Smooth muscle cell (in vitro differentiated cells): ENCODE measurements around the gene KIF1A. TPM values are rescaled to one million over a fixed set of nuclear protein-coding genes. Genes with fewer than 3 reads are reported as not detected.

Experiments
- DNase-seq: peaks from one replicate; lab custom pipeline; 2025; ENCODE audit not compliant: unreplicated experiment; lab: John Stamatoyannopoulos, UW
- H2AFZ ChIP-seq: fragments of 200-600 bp; sonication (generic); 2 replicates; pipeline ENCODE4 v1.6.0; 2016; ENCODE audit warnings: antibody characterized with exemption, low read depth, mild to moderate bottlenecking
- H3F3A ChIP-seq: fragments of 200-600 bp; sonication (generic); 2 replicates; pipeline ENCODE4 v1.6.0; 2017; ENCODE audit warnings: antibody characterized with exemption, low read depth
- H3K27ac ChIP-seq: fragments of 200-600 bp; sonication (generic); 2 replicates; pipeline ENCODE4 v1.5.1; 2016; ENCODE audit warnings: low read depth, mild to moderate bottlenecking
- H3K27me3 ChIP-seq: fragments of 200-600 bp; sonication (generic); 2 replicates; pipeline ENCODE4 v1.6.1; 2016; ENCODE audit warnings: low read depth, mild to moderate bottlenecking
- H3K36me3 ChIP-seq: fragments of 200-600 bp; sonication (generic); 2 replicates; pipeline ENCODE4 v1.5.1; 2016; ENCODE audit warnings: low read depth
- H3K4me1 ChIP-seq: fragments of 200-600 bp; sonication (generic); 2 replicates; pipeline ENCODE4 v1.5.1; 2016; ENCODE audit warnings: low read depth
- H3K4me2 ChIP-seq: fragments of 200-600 bp; sonication (generic); 2 replicates; pipeline ENCODE4 v1.6.0; 2016; ENCODE audit warnings: mild to moderate bottlenecking
- H3K4me3 ChIP-seq: fragments of 200-600 bp; sonication (generic); 2 replicates; pipeline ENCODE4 v1.5.1; 2016; ENCODE audit warnings: mild to moderate bottlenecking
- H3K79me2 ChIP-seq: fragments of 200-600 bp; sonication (generic); 2 replicates; pipeline ENCODE4 v1.6.0; 2016; ENCODE audit warnings: low read depth, mild to moderate bottlenecking
- H3K9ac ChIP-seq: fragments of 200-600 bp; sonication (generic); 2 replicates; pipeline ENCODE4 v1.6.0; 2016; ENCODE audit warnings: low read depth
- H3K9me3 ChIP-seq: fragments of 200-600 bp; sonication (generic); replicated peaks from 2 replicates; pipeline ENCODE4 v1.5.1; 2016; ENCODE audit warnings: low read depth
- H4K20me1 ChIP-seq: fragments of 200-600 bp; sonication (generic); 2 replicates; pipeline ENCODE4 v1.6.0; 2016; ENCODE audit warnings: low read depth
- CTCF ChIP-seq: fragments of 200-600 bp; sonication (generic); IDR thresholded peaks from 2 replicates; pipeline ENCODE4 v1.5.1; 2017; ENCODE audit warnings: borderline replicate concordance, mild to moderate bottlenecking, antibody characterized with exemption; ENCODE audit not compliant: insufficient read depth, poor library complexity, severe bottlenecking
- WGBS: methylation state at CpG from one replicate; pipeline ENCODE4 v1.1.7; 2016; ENCODE audit warnings: low lambda C conversion rate; 5-methylcytosine and 5-hydroxymethylcytosine counted together
- polyA plus RNA-seq: library from polyadenylated mRNA; unstranded; fragments of >200 nt; fragmentation: Nextera tagmentation; extraction: Ambion mirVana; gene quantifications from 2 replicates; pipeline ENCODE4 v1.2.1, GENCODE V29; 2016
- total RNA-seq: library from RNA; depleted of rRNA; stranded (reverse); fragments of >200 nt; gene quantifications from 2 replicates; pipeline ENCODE4 v1.2.3, GENCODE V29; 2014

The KIF1A gene
- total and polyA plus RNA-seq, 2 experiments from 2014 or later, result 4.6 to 8.4 TPM

GRCh38 chr2:240803191-240803590 is 16.8 kb downstream of the KIF1A start:
- no peak for TF ChIP-seq CTCF
- no peaks in the 10 kb centered on the region for H4K20me1 ChIP-seq
- no peak overlapping the region for H3K27ac ChIP-seq
- no peak overlapping the region for H3K4me3 ChIP-seq
- H3K27me3 ChIP-seq, result no peaks in the 10 kb centered on the region
- no peaks in the 10 kb centered on the region for H3K4me1 ChIP-seq
- H3K9me3 ChIP-seq, result no peaks in the 10 kb centered on the region
- no peaks in the 10 kb centered on the region for H3F3A ChIP-seq
- no peak overlapping the region for H3K9ac ChIP-seq
- 84% methylated on average over 8 of the region's 8 CpGs for WGBS
- H3K79me2 ChIP-seq, result no peaks in the 10 kb centered on the region
- H3K36me3 ChIP-seq, result no peaks in the 10 kb centered on the region
- DNase-seq, result no peak
- H2AFZ ChIP-seq, result no peak overlapping the region
- no peak overlapping the region for H3K4me2 ChIP-seq

- no peak overlapping the region for H3K27ac ChIP-seq
- TF ChIP-seq CTCF, result no peak
- no peak for DNase-seq
- 94% methylated on average over 14 of the region's 14 CpGs for WGBS
- H3F3A ChIP-seq, result no peaks in the 10 kb centered on the region
- no peak overlapping the region for H3K4me2 ChIP-seq
- H3K36me3 ChIP-seq, result no peaks in the 10 kb centered on the region
- H4K20me1 ChIP-seq, result no peaks in the 10 kb centered on the region
- no peaks in the 10 kb centered on the region for H3K79me2 ChIP-seq
- no peak overlapping the region for H3K4me3 ChIP-seq
- H3K9me3 ChIP-seq, result no peaks in the 10 kb centered on the region
- H3K4me1 ChIP-seq, result no peaks in the 10 kb centered on the region
- no peak overlapping the region for H2AFZ ChIP-seq
- H3K9ac ChIP-seq, result no peak overlapping the region
- H3K27me3 ChIP-seq, result no peaks in the 10 kb centered on the region
Observed at GRCh38 chr2:240799033-240799820, 20.8 kb downstream of the KIF1A start.

GRCh38 chr2:240798327-240798905 is 21.6 kb downstream of the KIF1A start:
- H3K4me1 ChIP-seq, result no peaks in the 10 kb centered on the region
- no peaks in the 10 kb centered on the region for H4K20me1 ChIP-seq
- no peaks in the 10 kb centered on the region for H3K79me2 ChIP-seq
- no peak overlapping the region for H3K27ac ChIP-seq
- TF ChIP-seq CTCF, result no peak
- H3K9me3 ChIP-seq, result no peaks in the 10 kb centered on the region
- no peak overlapping the region for H3K4me2 ChIP-seq
- no peaks in the 10 kb centered on the region for H3K36me3 ChIP-seq
- no peaks in the 10 kb centered on the region for H3K27me3 ChIP-seq
- H3F3A ChIP-seq, result no peaks in the 10 kb centered on the region
- DNase-seq, result no peak
- WGBS, result 91% methylated on average over 17 of the region's 17 CpGs
- no peak overlapping the region for H2AFZ ChIP-seq
- no peak overlapping the region for H3K9ac ChIP-seq
- H3K4me3 ChIP-seq, result no peak overlapping the region
